Chondrocyte (in vitro differentiated cells): Measurements from ENCODE around the gene KRTAP10-10. TPM values are rescaled to one million over a fixed set of nuclear protein-coding genes. Genes with fewer than 3 reads are reported as not detected.
"Not testable (repeated sequence)": the region's sequence is repeated elsewhere in the genome, so short reads cannot be mapped to it uniquely, and the experiment has no call there.

Experiments
- DNase-seq: peaks from one replicate; pipeline ENCODE4 v3.0.0; 2021; ENCODE audit warnings: mixed read lengths, low spot score
- H3K27ac Mint-ChIP-seq: one replicate; pipeline ENCODE4 v1.8.0; 2021; ENCODE audit warnings: mild to moderate bottlenecking, moderate library complexity, mixed read lengths; ENCODE audit not compliant: unreplicated experiment
- H3K27me3 Mint-ChIP-seq: 2 replicates; pipeline ENCODE4 v1.8.0; 2021; ENCODE audit warnings: low read depth, mixed read lengths
- H3K36me3 Mint-ChIP-seq: 2 replicates; pipeline ENCODE4 v1.8.0; 2021; ENCODE audit warnings: low read depth, mixed read lengths
- H3K4me1 Mint-ChIP-seq: 2 replicates; pipeline ENCODE4 v1.8.0; 2021; ENCODE audit warnings: low read depth, mild to moderate bottlenecking, mixed read lengths
- H3K4me3 Mint-ChIP-seq: one replicate; pipeline ENCODE4 v1.8.0; 2021; ENCODE audit warnings: mild to moderate bottlenecking, moderate library complexity, mixed read lengths; ENCODE audit not compliant: unreplicated experiment
- H3K9me3 Mint-ChIP-seq: 2 replicates; pipeline ENCODE4 v1.8.0; 2021; ENCODE audit warnings: low read depth, mixed read lengths
- CTCF ChIP-seq: fragments of 200-600 bp; sonication (generic); IDR thresholded peaks from 2 replicates; pipeline ENCODE4 v1.5.0; 2021; ENCODE audit warnings: antibody characterized with exemption, mild to moderate bottlenecking, moderate library complexity
- total RNA-seq: library from RNA; stranded (reverse); gene quantifications from 3 replicates; pipeline ENCODE4 v1.2.1, GENCODE V29; 2021

Gene KRTAP10-10
- total RNA-seq, 1 donor from 2014 or later = not detected

- no peak overlapping the region for H3K4me3 Mint-ChIP-seq
- TF ChIP-seq CTCF = no peak
- H3K4me1 Mint-ChIP-seq = no peaks in the 10 kb centered on the region
- peaks cover 45% of the 10 kb centered on the region for H3K9me3 Mint-ChIP-seq
- DNase-seq = peak; percentile 73
- H3K36me3 Mint-ChIP-seq = peaks cover 15% of the 10 kb centered on the region
- peaks cover 8% of the 10 kb centered on the region for H3K27me3 Mint-ChIP-seq
- no peak overlapping the region for H3K27ac Mint-ChIP-seq
Measured at GRCh38 chr21:44628707-44629391, 8.3 kb upstream of the KRTAP10-10 start.

GRCh38 chr21:44630440-44630839, 6.7 kb upstream of the KRTAP10-10 start:
- H3K9me3 Mint-ChIP-seq = peaks cover 37% of the 10 kb centered on the region
- peaks cover 13% of the 10 kb centered on the region for H3K36me3 Mint-ChIP-seq
- TF ChIP-seq CTCF = no peak
- DNase-seq = no peak
- no peak overlapping the region for H3K4me3 Mint-ChIP-seq
- H3K4me1 Mint-ChIP-seq = no peaks in the 10 kb centered on the region
- H3K27ac Mint-ChIP-seq = no peak overlapping the region
- H3K27me3 Mint-ChIP-seq = peaks cover 18% of the 10 kb centered on the region

- peak overlapping the region; percentile 36 for H3K27ac Mint-ChIP-seq
- H3K9me3 Mint-ChIP-seq = peaks cover 37% of the 10 kb centered on the region
- peaks cover 13% of the 10 kb centered on the region for H3K36me3 Mint-ChIP-seq
- H3K4me1 Mint-ChIP-seq = no peaks in the 10 kb centered on the region
- peaks cover 32% of the 10 kb centered on the region for H3K27me3 Mint-ChIP-seq
- no peak overlapping the region for H3K4me3 Mint-ChIP-seq
- no peak for TF ChIP-seq CTCF
- no peak for DNase-seq
Measured at GRCh38 chr21:44632067-44632466, 5.1 kb upstream of the KRTAP10-10 start.

- peaks cover 31% of the 10 kb centered on the region for H3K9me3 Mint-ChIP-seq
Measured at GRCh38 chr21:44636209-44637017, 743 bp upstream of the KRTAP10-10 start.

GRCh38 chr21:44637851-44638348, 744 bp downstream of the KRTAP10-10 start:
- DNase-seq, H3K27ac Mint-ChIP-seq, H3K4me1 Mint-ChIP-seq, H3K4me3 Mint-ChIP-seq, H3K36me3 Mint-ChIP-seq: not testable (repeated sequence)
- Mint-ChIP-seq H3K9me3 (peaks cover 26% of the 10 kb centered on the region), H3K27me3 (peaks cover 54% of the 10 kb centered on the region)

More at GRCh38 chr21:44636209-44637017, 743 bp upstream of the KRTAP10-10 start:
- no peak overlapping the region for H3K4me3 Mint-ChIP-seq
- H3K36me3 Mint-ChIP-seq = peaks cover 5% of the 10 kb centered on the region
- no peak overlapping the region for H3K27ac Mint-ChIP-seq
- no peak for TF ChIP-seq CTCF
- H3K27me3 Mint-ChIP-seq = peaks cover 48% of the 10 kb centered on the region
- H3K4me1 Mint-ChIP-seq = no peaks in the 10 kb centered on the region
- no peak for DNase-seq

- peaks cover 26% of the 10 kb centered on the region for H3K9me3 Mint-ChIP-seq
- H3K27me3 Mint-ChIP-seq = peaks cover 52% of the 10 kb centered on the region
- not testable (repeated sequence) for DNase-seq, H3K36me3 Mint-ChIP-seq, H3K4me3 Mint-ChIP-seq, H3K27ac Mint-ChIP-seq, H3K4me1 Mint-ChIP-seq
Measured at GRCh38 chr21:44638506-44639330, 1.6 kb downstream of the KRTAP10-10 start.
